Stimulated activated CD4-positive, alpha-beta T cell treated with anti-CD3 and anti-CD28 coated beads, Interleukin-4, amount 100 ng/mL, for 4 hours (primary cell): ENCODE measurements around the gene DYRK1A.

ENCODE experiments used
- DNase-seq, 2 experiments: peaks; one replicate each; pipeline ENCODE4 v3.0.0-alpha.2; 2020

DYRK1A gene

GRCh38 chr21:37451446-37451845 is 84.9 kb downstream of the DYRK1A start:
- peak in 1 of 2 experiments; percentile 67 for DNase-seq

- DNase-seq: no peak
Observed at GRCh38 chr21:37452227-37452626, 85.7 kb downstream of the DYRK1A start.

GRCh38 chr21:37453350-37453749 is 86.8 kb downstream of the DYRK1A start:
- no peak for DNase-seq

GRCh38 chr21:37454869-37455503 is 88.4 kb downstream of the DYRK1A start:
- DNase-seq: no peak

GRCh38 chr21:37455504-37455911 is 88.9 kb downstream of the DYRK1A start:
- peak in 1 of 2 experiments; percentile 33 for DNase-seq

- no peak for DNase-seq
Observed at GRCh38 chr21:37458669-37459276, 92.2 kb downstream of the DYRK1A start.

GRCh38 chr21:37459575-37459974 is 93.0 kb downstream of the DYRK1A start:
- DNase-seq: no peak

- no peak for DNase-seq
Observed at GRCh38 chr21:37460196-37460595, 93.6 kb downstream of the DYRK1A start.

GRCh38 chr21:37461479-37461878 is 94.9 kb downstream of the DYRK1A start:
- DNase-seq: no peak

GRCh38 chr21:37462087-37462861 is 95.7 kb downstream of the DYRK1A start:
- no peak for DNase-seq

- no peak for DNase-seq
Observed at GRCh38 chr21:37463083-37463801, 96.7 kb downstream of the DYRK1A start.

GRCh38 chr21:37467082-37467481 is 100.5 kb downstream of the DYRK1A start:
- no peak for DNase-seq

GRCh38 chr21:37468909-37469308 is 102.3 kb downstream of the DYRK1A start:
- no peak for DNase-seq

- no peak for DNase-seq
Observed at GRCh38 chr21:37469441-37469840, 102.9 kb downstream of the DYRK1A start.

- no peak for DNase-seq
Observed at GRCh38 chr21:37472581-37472980, 106.0 kb downstream of the DYRK1A start.

- no peak for DNase-seq
Observed at GRCh38 chr21:37473491-37473890, 106.9 kb downstream of the DYRK1A start.

- DNase-seq: no peak
Observed at GRCh38 chr21:37474342-37474741, 107.8 kb downstream of the DYRK1A start.

- no peak for DNase-seq
Observed at GRCh38 chr21:37475186-37475868, 108.8 kb downstream of the DYRK1A start.

GRCh38 chr21:37478794-37479193 is 112.2 kb downstream of the DYRK1A start:
- DNase-seq: no peak

GRCh38 chr21:37483776-37484175 is 117.2 kb downstream of the DYRK1A start:
- no peak for DNase-seq

GRCh38 chr21:37484535-37485474 is 118.2 kb downstream of the DYRK1A start:
- DNase-seq: no peak

- DNase-seq: no peak
Observed at GRCh38 chr21:37489553-37489952, 123.0 kb downstream of the DYRK1A start.
